HepG2 (cell line): ENCODE measurements around the gene SMC1B. TPM values are rescaled to one million over a fixed set of nuclear protein-coding genes. Genes with fewer than 3 reads are reported as not detected.

ENCODE experiments used
- ATAC-seq: fragments of 200-7000 bp; cut with Tn5 transposase; 3 replicates; pipeline ENCODE4 v1.9.1; 2020; ENCODE audit warnings: mild to moderate bottlenecking, moderate library complexity
- BruUV-seq: library from RNA; stranded (reverse); fragments of 400-500 nt; replicated peaks from 2 replicates; lab custom pipeline; 2021; lab: Mats Ljungman, UMichigan
- CTCF ChIA-PET: fragments of 300-600 bp; formaldehyde crosslinking; extraction: SDS; loops from one replicate; lab custom pipeline; 2021; ENCODE audit warnings: low total read pairs, inconsistent platforms, low intra/inter-chr PET ratio; lab: Yijun Ruan, JAX
- POLR2A ChIA-PET: fragments of 350-600 bp; sonication (Branson Sonifier 250); formaldehyde crosslinking; loops from one replicate; lab custom pipeline; 2020; ENCODE audit warnings: antibody characterized with exemption, inconsistent platforms; lab: Yijun Ruan, JAX
- DNase-seq: peaks from one replicate; pipeline ENCODE4 v3.0.0-alpha.2; 2015; ENCODE audit warnings: low spot score
- FAIRE-seq: peaks from 3 replicates; lab custom pipeline; 2011; peaks lifted over from hg19 to GRCh38; lab: Jason Lieb, UNC
- H2AFZ ChIP-seq: one replicate; pipeline ENCODE4 v1.6.1; 2011; ENCODE audit warnings: low read length, inconsistent platforms
- H3K27ac ChIP-seq: fragments of 300-600 bp; 3 replicates; pipeline ENCODE4 v1.8.0; 2011; ENCODE audit warnings: mixed run types, mild to moderate bottlenecking, mixed read lengths, low read length, inconsistent platforms; ENCODE audit not compliant: insufficient read depth; ENCODE audit errors: extremely low read length
- H3K27me3 ChIP-seq, 2 experiments: fragments of 200-600 bp in 1 of 2; 2 replicates in 1 of 2; 3 replicates in 1 of 2; pipeline versions ENCODE4 v1.6.0 to v1.8.0; 2011; ENCODE audit warnings: low read length in 2 of 2, mild to moderate bottlenecking in 2 of 2, moderate library complexity in 2 of 2, inconsistent platforms in 1 of 2; ENCODE audit not compliant: insufficient read depth in 2 of 2, control insufficient read depth in 1 of 2
- H3K36me3 ChIP-seq, 2 experiments: fragments of 200-600 bp in 1 of 2; replicated peaks in 1 of 2; 2 replicates in 1 of 2; 3 replicates in 1 of 2; pipeline versions ENCODE4 v1.5.1 to v1.8.0; 2011; ENCODE audit warnings: low read length in 2 of 2, inconsistent platforms in 1 of 2; ENCODE audit not compliant: insufficient read depth in 2 of 2, control insufficient read depth in 1 of 2
- H3K4me1 ChIP-seq: 2 replicates; pipeline ENCODE4 v1.5.1; 2012; ENCODE audit warnings: low read length, inconsistent platforms; ENCODE audit not compliant: insufficient read depth
- H3K4me2 ChIP-seq: 2 replicates; pipeline ENCODE4 v1.6.0; 2011; ENCODE audit warnings: low read depth, low read length, inconsistent platforms
- H3K4me3 ChIP-seq, 3 experiments: fragments of 200-600 bp in 1 of 3; sonication (generic), shearing (Covaris generic) in 1 of 3; replicated peaks in 1 of 3; 2 replicates each; pipeline ENCODE4 v1.5.1; 2011 to 2016; ENCODE audit warnings: low read length in 3 of 3, inconsistent platforms in 2 of 3, low read depth in 2 of 3, mild to moderate bottlenecking in 2 of 3, control low read depth in 1 of 3, mixed read lengths in 1 of 3; ENCODE audit not compliant: insufficient read depth in 1 of 3
- H3K79me2 ChIP-seq: one replicate; pipeline ENCODE4 v1.6.1; 2011; ENCODE audit warnings: low read length, inconsistent platforms; ENCODE audit not compliant: insufficient read depth
- H3K9ac ChIP-seq: 2 replicates; pipeline ENCODE4 v1.6.0; 2011; ENCODE audit warnings: mild to moderate bottlenecking, low read depth, low read length, inconsistent platforms; ENCODE audit not compliant: insufficient read depth
- H3K9me3 ChIP-seq: 2 replicates; pipeline ENCODE4 v1.5.1; 2012; ENCODE audit warnings: mild to moderate bottlenecking, low read length
- H4K20me1 ChIP-seq: 2 replicates; pipeline ENCODE4 v1.6.0; 2011; ENCODE audit warnings: inconsistent platforms, mild to moderate bottlenecking, low read length, moderate library complexity; ENCODE audit not compliant: insufficient read depth
- ARHGAP35 ChIP-seq: sonication (generic); formaldehyde crosslinking; IDR thresholded peaks from 2 replicates; pipeline ENCODE4 v1.9.0; 2022; ENCODE audit warnings: mild to moderate bottlenecking, inconsistent platforms, moderate library complexity, missing genetic modification reagents, borderline replicate concordance
- CEBPG ChIP-seq: IDR thresholded peaks from 2 replicates; pipeline ENCODE4 v1.6.1; 2016
- FOXC1 ChIP-seq: sonication (generic); formaldehyde crosslinking; IDR thresholded peaks from 2 replicates; pipeline ENCODE4 v1.8.0; 2022; ENCODE audit warnings: mild to moderate bottlenecking, missing genetic modification reagents, borderline replicate concordance
- FOXK1 ChIP-seq: sonication (generic); formaldehyde crosslinking; IDR thresholded peaks from 2 replicates; pipeline ENCODE4 v1.4.0; 2020; ENCODE audit warnings: low read depth, missing genetic modification reagents, borderline replicate concordance
- GPN1 ChIP-seq: sonication (generic); formaldehyde crosslinking; IDR thresholded peaks from 2 replicates; pipeline ENCODE4 v1.5.1; 2020; ENCODE audit warnings: missing genetic modification reagents, borderline replicate concordance
- HBP1 ChIP-seq: IDR thresholded peaks from 2 replicates; pipeline ENCODE4 v1.6.1; 2016; ENCODE audit warnings: low read depth, control low read depth
- IKZF4 ChIP-seq: sonication (generic); formaldehyde crosslinking; IDR thresholded peaks from 2 replicates; pipeline ENCODE4 v1.5.1; 2020; ENCODE audit warnings: borderline replicate concordance, mild to moderate bottlenecking, low read depth, missing genetic modification reagents; ENCODE audit errors: not compliant biosample characterization
- RBFOX2 ChIP-seq: fragments of 200-400 bp; formaldehyde crosslinking; IDR thresholded peaks from 2 replicates; pipeline ENCODE4 v1.6.1; 2017; ENCODE audit warnings: low read depth, mild to moderate bottlenecking, low read length
- RBM39 ChIP-seq: fragments of 200-400 bp; formaldehyde crosslinking; IDR thresholded peaks from one replicate; pipeline ENCODE4 v1.6.1; 2018; ENCODE audit warnings: antibody characterized with exemption, mild to moderate bottlenecking, low read depth, low read length; ENCODE audit not compliant: poor library complexity, severe bottlenecking
- THYN1 ChIP-seq: sonication (generic); formaldehyde crosslinking; IDR thresholded peaks from 2 replicates; pipeline ENCODE4 v1.8.1; 2023; ENCODE audit warnings: low read depth, mild to moderate bottlenecking, moderate library complexity, missing genetic modification reagents, borderline replicate concordance
- ZFP36L2 ChIP-seq: sonication (generic); formaldehyde crosslinking; IDR thresholded peaks from 2 replicates; pipeline ENCODE4 v1.4.0; 2020; ENCODE audit warnings: missing genetic modification reagents
- ZGPAT ChIP-seq: IDR thresholded peaks from 2 replicates; pipeline ENCODE4 v1.6.1; 2016; ENCODE audit warnings: mild to moderate bottlenecking
- ZNF737 ChIP-seq: sonication (generic); formaldehyde crosslinking; IDR thresholded peaks from 2 replicates; pipeline ENCODE4 v1.5.0; 2020; ENCODE audit warnings: missing genetic modification reagents, mild to moderate bottlenecking, borderline replicate concordance
- WGBS: methylation state at CpG from one replicate; pipeline ENCODE4 v1.1.6; 2017; ENCODE audit warnings: low lambda C conversion rate; 5-methylcytosine and 5-hydroxymethylcytosine counted together
- in situ Hi-C: cut with HindIII; loops from 2 replicates; pipeline ENCODE4 v1.10.0; 2017; ENCODE audit warnings: low pct_unique_long_range_greater_than_20kb; ENCODE audit not compliant: extremely low pct_ligation_motif_present
- intact Hi-C: fragments of 100-400 bp; cut with micrococcal nuclease; formaldehyde crosslinking; loops from one replicate; pipeline ENCODE4 v1.10.0; 2022; ENCODE audit not compliant: unreplicated experiment
- polyA plus RNA-seq, 8 experiments: library from polyadenylated mRNA; depleted of rRNA in 3 of 8; stranded (reverse) in 7 of 8; unstranded in 1 of 8; fragments of >200 nt; fragmentation: Illumina TruSeq in 4 of 8; extraction: Trizol in 4 of 8; gene quantifications; 2 replicates each; pipeline versions ENCODE4 v1.2.1 to v1.2.3, GENCODE V29; 2011 to 2016; ENCODE audit warnings: low read depth in 4 of 8, missing spikeins in 1 of 8, mixed read lengths in 1 of 8; ENCODE audit not compliant: insufficient read depth in 1 of 8
- total RNA-seq, 5 experiments: library from RNA; depleted of rRNA; stranded (reverse); fragments of >200 nt; fragmentation: Illumina TruSeq; extraction: Trizol; gene quantifications; 2 replicates each; pipeline ENCODE4 v1.2.3, GENCODE V29; 2016; ENCODE audit warnings: low read depth in 1 of 5
- TF ChIP-seq, protein P1 (sequence below): sonication (generic); formaldehyde crosslinking; IDR thresholded peaks from 2 replicates; pipeline ENCODE4 v1.5.0; 2020; ENCODE audit warnings: mild to moderate bottlenecking, missing genetic modification reagents
- TF ChIP-seq, protein P2 (sequence below): sonication (generic); formaldehyde crosslinking; IDR thresholded peaks from 2 replicates; pipeline ENCODE4 v1.5.0; 2020; ENCODE audit warnings: mild to moderate bottlenecking, missing genetic modification reagents, borderline replicate concordance
- TF ChIP-seq, protein P3 (sequence below): sonication (generic); formaldehyde crosslinking; IDR thresholded peaks from 2 replicates; pipeline ENCODE4 v1.8.0; 2022; ENCODE audit warnings: mild to moderate bottlenecking, missing genetic modification reagents, moderate library complexity

SMC1B gene
- total and polyA plus RNA-seq, 2 of the 13 experiments (the other 11 are each of a cell fraction or from before 2014, with no cell fraction given), result not detected

GRCh38 chr22:45312856-45313255, 100.5 kb downstream of the SMC1B start:
- H3K79me2 ChIP-seq, result peaks cover 77% of the 10 kb centered on the region
- DNase-seq, result no peak
- no peak overlapping the region for H3K9ac ChIP-seq
- H3K4me1 ChIP-seq, result peaks cover 85% of the 10 kb centered on the region
- no peak overlapping the region for H3K27ac ChIP-seq
- H3K36me3 ChIP-seq, result peaks cover 2 to 10% of the 10 kb centered on the region in 2 experiments; a peak in 1 of 5 replicates
- no peak overlapping the region for H3K4me2 ChIP-seq
- no TSS peak for BruUV-seq
- no peaks in the 10 kb centered on the region for H3K9me3 ChIP-seq
- intact Hi-C loops (no loop called here), in situ Hi-C loops (no loop called here)
- peaks cover 27% of the 10 kb centered on the region for H4K20me1 ChIP-seq
- ChIA-PET POLR2A (interaction anchor here (6.7 kb wide), 1 partner anchor 39 kb away, joined by 56 read pairs; no protein-coding TSS in a partner anchor), CTCF (no interaction called here)
- no peak for ATAC-seq
- no peak for FAIRE-seq
- H3K4me3 ChIP-seq, result no peak overlapping the region
- no peaks in the 10 kb centered on the region for H3K27me3 ChIP-seq
- H2AFZ ChIP-seq, result no peak overlapping the region
- 94% methylated on average over 4 of the region's 4 CpGs for WGBS
- TF ChIP-seq, protein P1, sequence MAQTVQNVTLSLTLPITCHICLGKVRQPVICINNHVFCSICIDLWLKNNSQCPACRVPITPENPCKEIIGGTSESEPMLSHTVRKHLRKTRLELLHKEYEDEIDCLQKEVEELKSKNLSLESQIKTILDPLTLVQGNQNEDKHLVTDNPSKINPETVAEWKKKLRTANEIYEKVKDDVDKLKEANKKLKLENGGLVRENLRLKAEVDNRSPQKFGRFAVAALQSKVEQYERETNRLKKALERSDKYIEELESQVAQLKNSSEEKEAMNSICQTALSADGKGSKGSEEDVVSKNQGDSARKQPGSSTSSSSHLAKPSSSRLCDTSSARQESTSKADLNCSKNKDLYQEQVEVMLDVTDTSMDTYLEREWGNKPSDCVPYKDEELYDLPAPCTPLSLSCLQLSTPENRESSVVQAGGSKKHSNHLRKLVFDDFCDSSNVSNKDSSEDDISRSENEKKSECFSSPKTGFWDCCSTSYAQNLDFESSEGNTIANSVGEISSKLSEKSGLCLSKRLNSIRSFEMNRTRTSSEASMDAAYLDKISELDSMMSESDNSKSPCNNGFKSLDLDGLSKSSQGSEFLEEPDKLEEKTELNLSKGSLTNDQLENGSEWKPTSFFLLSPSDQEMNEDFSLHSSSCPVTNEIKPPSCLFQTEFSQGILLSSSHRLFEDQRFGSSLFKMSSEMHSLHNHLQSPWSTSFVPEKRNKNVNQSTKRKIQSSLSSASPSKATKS, result no peak
- TF ChIP-seq ARHGAP35 (CRISPR knock-in tag) (no peak), ZGPAT (CRISPR knock-in tag) (no peak), HBP1 (CRISPR knock-in tag) (no peak), ZFP36L2 (no peak), ZNF737 (no peak), THYN1 (no peak), IKZF4 (CRISPR knock-in tag) (no peak), CEBPG (CRISPR knock-in tag) (no peak), FOXK1 (no peak), RBFOX2 (no peak), GPN1 (CRISPR knock-in tag) (no peak), RBM39 (no peak), FOXC1 (CRISPR knock-in tag) (no peak)
- TF ChIP-seq, protein P2, sequence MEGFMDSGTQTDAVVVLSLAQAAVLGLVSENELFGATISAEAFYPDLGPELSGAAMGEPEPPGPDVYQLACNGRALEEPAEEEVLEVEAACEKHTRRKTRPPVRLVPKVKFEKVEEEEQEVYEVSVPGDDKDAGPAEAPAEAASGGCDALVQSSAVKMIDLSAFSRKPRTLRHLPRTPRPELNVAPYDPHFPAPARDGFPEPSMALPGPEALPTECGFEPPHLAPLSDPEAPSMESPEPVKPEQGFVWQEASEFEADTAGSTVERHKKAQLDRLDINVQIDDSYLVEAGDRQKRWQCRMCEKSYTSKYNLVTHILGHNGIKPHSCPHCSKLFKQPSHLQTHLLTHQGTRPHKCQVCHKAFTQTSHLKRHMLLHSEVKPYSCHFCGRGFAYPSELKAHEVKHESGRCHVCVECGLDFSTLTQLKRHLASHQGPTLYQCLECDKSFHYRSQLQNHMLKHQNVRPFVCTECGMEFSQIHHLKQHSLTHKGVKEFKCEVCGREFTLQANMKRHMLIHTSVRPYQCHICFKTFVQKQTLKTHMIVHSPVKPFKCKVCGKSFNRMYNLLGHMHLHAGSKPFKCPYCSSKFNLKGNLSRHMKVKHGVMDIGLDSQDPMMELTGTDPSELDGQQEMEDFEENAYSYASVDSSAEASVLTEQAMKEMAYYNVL (CRISPR knock-in tag), result no peak
- TF ChIP-seq, protein P3, sequence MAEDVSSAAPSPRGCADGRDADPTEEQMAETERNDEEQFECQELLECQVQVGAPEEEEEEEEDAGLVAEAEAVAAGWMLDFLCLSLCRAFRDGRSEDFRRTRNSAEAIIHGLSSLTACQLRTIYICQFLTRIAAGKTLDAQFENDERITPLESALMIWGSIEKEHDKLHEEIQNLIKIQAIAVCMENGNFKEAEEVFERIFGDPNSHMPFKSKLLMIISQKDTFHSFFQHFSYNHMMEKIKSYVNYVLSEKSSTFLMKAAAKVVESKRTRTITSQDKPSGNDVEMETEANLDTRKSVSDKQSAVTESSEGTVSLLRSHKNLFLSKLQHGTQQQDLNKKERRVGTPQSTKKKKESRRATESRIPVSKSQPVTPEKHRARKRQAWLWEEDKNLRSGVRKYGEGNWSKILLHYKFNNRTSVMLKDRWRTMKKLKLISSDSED (CRISPR knock-in tag), result no peak
